Mammary epithelial cell (primary cell): ENCODE measurements around the gene PFN3.

Source experiments
- CTCF ChIP-seq, 2 donors: IDR thresholded peaks in 1 of 2; conservative IDR thresholded peaks in 1 of 2; 2 replicates each; pipeline ENCODE4 v1.5.1; 2011 to 2012; ENCODE audit warnings: inconsistent platforms in 2 of 2, low read length in 2 of 2, mild to moderate bottlenecking in 2 of 2, control low read depth in 1 of 2, low read depth in 1 of 2; ENCODE audit not compliant: insufficient read depth in 1 of 2; ENCODE audit errors: extremely low read depth in 1 of 2
- EZH2 ChIP-seq: IDR thresholded peaks from 2 replicates; pipeline ENCODE4 v1.6.1; 2012; ENCODE audit warnings: low read length, inconsistent platforms, borderline replicate concordance

DNA sequence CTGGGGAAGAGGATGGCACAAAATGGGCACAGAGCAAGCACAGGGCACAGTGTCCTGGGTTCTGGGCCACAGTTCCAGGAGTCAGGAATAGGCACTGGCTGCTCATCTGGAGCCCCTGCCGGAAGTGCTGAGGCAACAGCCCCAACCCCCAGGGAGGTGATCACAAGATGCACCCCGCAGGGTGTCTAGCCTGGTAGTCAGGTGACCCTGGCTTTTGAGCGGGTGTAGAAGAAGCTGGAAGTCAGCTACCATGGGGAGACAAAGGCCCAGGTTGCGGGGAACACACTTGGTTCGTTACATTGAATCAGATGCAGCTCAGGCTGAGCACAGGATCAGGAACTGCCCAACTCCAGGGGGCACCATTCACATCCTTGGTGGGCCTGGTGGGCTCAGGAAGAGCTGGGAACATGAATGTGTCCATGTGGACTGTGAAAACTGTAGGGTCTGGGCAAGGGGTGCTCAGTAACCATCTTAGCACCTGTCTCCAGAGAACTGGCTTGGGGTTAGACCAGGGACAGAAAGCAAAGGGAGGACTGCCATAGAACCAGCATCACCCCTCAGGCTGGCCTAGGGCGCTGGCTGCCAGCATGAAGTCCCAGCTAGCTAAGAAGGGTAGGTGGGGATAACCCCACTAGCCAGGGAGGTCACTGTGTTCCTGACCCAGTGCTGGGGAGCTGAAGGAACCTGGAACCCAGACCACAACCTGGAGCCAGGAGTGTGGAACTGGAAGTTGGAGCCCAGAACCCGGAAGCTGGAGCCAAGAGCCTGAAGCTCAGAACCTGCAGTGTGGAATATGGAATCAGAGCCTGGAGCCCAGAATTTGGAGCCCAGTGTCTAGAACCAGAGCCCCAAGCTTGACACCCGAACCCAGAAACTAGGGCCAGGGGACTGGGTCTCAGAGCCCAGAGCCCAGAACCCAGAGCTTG is 22.3 kb downstream of the PFN3 start:
- no peak for TF ChIP-seq CTCF (conservative IDR thresholded peaks at IDR 0.05 in 1 of 2, IDR thresholded peaks at IDR 0.05 in 1 of 2; ENCODE audit: extremely low read depth in 1 of 2, insufficient read depth in 1 of 2, low read depth in 1 of 2, low read length in 2 of 2)
- no peak for TF ChIP-seq EZH2
